ENCODE measurements around the gene DBN1. TPM values are rescaled to one million over a fixed set of nuclear protein-coding genes. Genes with fewer than 3 reads are reported as not detected.
A peak's percentile ranks its signal among the peaks of the same experiment; 100 is the strongest.

The DBN1 gene
- total and polyA plus RNA-seq, 12 donors = 5.1 to 47.1 (median 12.6) TPM

DNA sequence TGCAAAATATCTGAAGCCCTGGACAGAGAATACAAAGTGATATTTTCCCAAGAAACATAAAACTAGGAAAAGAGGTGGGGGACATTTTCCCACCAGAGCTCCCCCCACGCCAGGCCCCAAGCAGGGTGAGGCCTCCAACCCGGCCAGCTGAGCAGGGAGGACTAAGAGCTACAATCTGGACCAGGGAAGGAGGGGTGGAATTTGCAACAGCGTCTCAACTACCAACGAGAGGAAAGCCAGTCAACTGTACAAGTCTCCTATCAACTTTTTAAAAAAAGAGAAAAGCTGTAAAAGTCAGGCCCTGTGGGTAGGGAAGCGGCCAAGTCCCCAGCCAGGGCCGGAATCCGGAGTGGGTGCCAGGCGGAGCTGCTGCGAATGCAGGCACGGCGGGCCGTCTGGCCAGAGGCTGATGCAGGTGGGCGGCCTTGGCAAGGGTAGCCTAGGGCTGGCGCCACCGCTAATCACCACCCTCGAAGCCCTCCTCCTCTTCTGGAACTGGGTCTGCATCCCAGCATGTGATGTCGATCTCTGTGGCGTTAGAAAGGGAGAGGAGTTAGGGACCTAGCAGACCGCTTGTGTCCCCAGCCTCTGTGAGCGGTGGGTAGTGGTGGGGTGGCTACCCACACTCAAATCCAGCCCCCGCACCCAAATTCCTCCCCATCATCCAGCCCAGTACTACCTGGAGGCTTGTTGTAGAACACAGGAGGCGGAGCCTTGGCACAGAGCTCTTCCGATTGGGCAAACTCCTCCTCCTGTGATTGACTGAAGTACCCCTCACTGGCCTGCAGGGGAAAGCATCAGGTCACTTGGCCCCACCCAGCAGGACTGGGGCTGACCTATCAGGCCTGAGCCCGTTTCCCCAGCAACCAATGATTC lies 16.2 kb downstream of the DBN1 start:
- H3K27me3 ChIP-seq = no peaks in the 10 kb centered on the region
- no peak overlapping the region for H3K4me3 ChIP-seq
- H3K4me1 ChIP-seq (replicated peaks in 1 of 2) = peaks cover 16 to 29% of the 10 kb centered on the region in 2 donors
- WGBS, 4 donors = 75 to 83% (median 77%) methylated on average over 17 to 24 of the region's 24 CpGs
- DNase-seq = peak; percentile 60 to 95 (median 84)
- no peak overlapping the region for H3K27ac ChIP-seq
- intact Hi-C loops (cut with DNase I) = loop anchor here (5.0 to 10.0 kb wide), 4 partner anchors 45 to 142 kb away; partner anchors contain the start of gene MXD3 (in 1 of the 2)
- TF ChIP-seq POLR2A (IDR thresholded peaks at IDR 0.05) = no peak
- TF ChIP-seq CTCF (IDR thresholded peaks at IDR 0.05) = peak; percentile 18 to 79 (median 52)
- H3K9me3 ChIP-seq (replicated peaks in 1 of 3) = no peaks in the 10 kb centered on the region
- H3K36me3 ChIP-seq (replicated peaks in 1 of 2) = no peaks in the 10 kb centered on the region

DNA sequence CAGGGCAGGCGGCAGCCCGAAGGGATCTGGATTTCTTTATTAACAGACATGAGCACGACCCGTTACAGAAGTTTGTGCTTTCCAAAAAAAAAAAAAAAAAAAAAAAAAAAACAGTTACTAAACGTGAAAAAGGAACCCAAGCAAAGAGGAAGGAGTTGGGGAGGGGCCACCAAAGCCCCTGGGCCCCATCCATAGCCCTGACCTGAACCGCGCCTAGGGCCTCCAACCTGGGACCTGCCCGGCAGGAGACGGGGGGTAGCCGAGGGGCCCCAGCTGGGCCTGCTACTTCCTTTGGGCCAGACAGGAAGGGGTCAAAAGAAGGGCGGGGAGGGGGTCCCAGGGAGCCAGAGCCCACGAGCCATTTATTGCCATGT lies 16.9 kb downstream of the DBN1 start:
- whole genome bisulfite sequencing, 4 donors = 21 to 29% (median 25%) methylated on average over 12 of the region's 12 CpGs
- Histone ChIP-seq H3K4me3 (no peak overlapping the region), H3K27ac (no peak overlapping the region)

GRCh38 chr5:177455661-177456590 lies 17.5 kb downstream of the DBN1 start:
- 0 to 1% (median 1%) methylated on average over 12 to 76 of the region's 76 CpGs for WGBS, 4 donors
- no peaks in the 10 kb centered on the region for H3K9me3 ChIP-seq (replicated peaks in 1 of 3)
- H3K4me1 ChIP-seq (replicated peaks in 1 of 2) = peaks cover 14 to 29% of the 10 kb centered on the region in 2 donors
- H3K27me3 ChIP-seq = no peaks in the 10 kb centered on the region
- intact Hi-C loops (cut with DNase I) = loop anchor here (2.0 to 10.0 kb wide), 5 partner anchors 46 to 141 kb away; partner anchors contain the start of gene MXD3 (in 1 of the 2)
- peak; percentile 91 to 97 (median 93) for DNase-seq
- H3K4me3 ChIP-seq = peak overlapping the region in 2 of 4 donors; percentile 16 to 71
- TF ChIP-seq POLR2A (IDR thresholded peaks at IDR 0.05) (no peak), CTCF (IDR thresholded peaks at IDR 0.05) (peak; percentile 69 to 97 (median 84))
- no peaks in the 10 kb centered on the region for H3K36me3 ChIP-seq (replicated peaks in 1 of 2)
- H3K27ac ChIP-seq = peak overlapping the region in 2 of 5 donors; percentile 61 to 74

More for the DNA sequence above, 16.9 kb downstream of the DBN1 start:
- TF ChIP-seq POLR2A (IDR thresholded peaks at IDR 0.05) (no peak), CTCF (IDR thresholded peaks at IDR 0.05) (peak in 1 of 6 experiments; percentile 40)
- intact Hi-C loops (cut with DNase I) = loop anchor here (5.0 to 10.0 kb wide), 4 partner anchors 46 to 142 kb away; partner anchors contain the start of gene MXD3 (in 1 of the 2)
- peak in 1 of 7 donors; percentile 13 for DNase-seq
- Histone ChIP-seq H3K9me3 (replicated peaks in 1 of 3) (no peaks in the 10 kb centered on the region), H3K36me3 (replicated peaks in 1 of 2) (no peaks in the 10 kb centered on the region), H3K4me1 (replicated peaks in 1 of 2) (peaks cover 14 to 29% of the 10 kb centered on the region in 2 donors), H3K27me3 (no peaks in the 10 kb centered on the region)

Measured in adrenal gland (tissue), 12 donors.